Ishikawa (cell line): ENCODE measurements around the gene TTLL13.

Experiments used
- CEBPB ChIP-seq: IDR thresholded peaks from 2 replicates; pipeline ENCODE4 v1.6.1; 2012
- CREB1 ChIP-seq: IDR thresholded peaks from 2 replicates; pipeline ENCODE4 v1.6.1; 2012; ENCODE audit warnings: low read depth
- EGR1 ChIP-seq: IDR thresholded peaks from 2 replicates; pipeline ENCODE4 v1.6.1; 2012
- EP300 ChIP-seq: IDR thresholded peaks from 2 replicates; pipeline ENCODE4 v1.6.1; 2012; ENCODE audit warnings: borderline replicate concordance
- FOXM1 ChIP-seq: IDR thresholded peaks from 2 replicates; pipeline ENCODE4 v1.6.1; 2012; ENCODE audit warnings: low read depth, borderline replicate concordance
- NFIC ChIP-seq: IDR thresholded peaks from 2 replicates; pipeline ENCODE4 v1.6.1; 2012
- RAD21 ChIP-seq: IDR thresholded peaks from 2 replicates; pipeline ENCODE4 v1.6.1; 2012; ENCODE audit warnings: low read depth
- REST ChIP-seq: IDR thresholded peaks from 2 replicates; pipeline ENCODE4 v1.6.1; 2012; ENCODE audit warnings: low read depth, mild to moderate bottlenecking
- TAF1 ChIP-seq: IDR thresholded peaks from 2 replicates; pipeline ENCODE4 v1.6.1; 2012; ENCODE audit warnings: low read depth, mild to moderate bottlenecking
- TCF12 ChIP-seq: IDR thresholded peaks from 2 replicates; pipeline ENCODE4 v1.6.1; 2012; ENCODE audit warnings: low read depth
- TEAD4 ChIP-seq: IDR thresholded peaks from 2 replicates; pipeline ENCODE4 v1.6.1; 2012
- USF1 ChIP-seq: IDR thresholded peaks from 2 replicates; pipeline ENCODE4 v1.6.1; 2012
- YY1 ChIP-seq: IDR thresholded peaks from 2 replicates; pipeline ENCODE4 v1.6.1; 2012; ENCODE audit warnings: low read depth
- ZBTB7A ChIP-seq: IDR thresholded peaks from 2 replicates; pipeline ENCODE4 v1.6.1; 2012; ENCODE audit warnings: low read depth
- TF ChIP-seq, protein P1 (sequence below): IDR thresholded peaks from 2 replicates; pipeline ENCODE4 v1.6.1; 2012

Gene TTLL13

GRCh38 chr15:90248789-90249202, 560 bp upstream of the TTLL13 start:
- TF ChIP-seq FOXM1 = no peak
- TF ChIP-seq CEBPB = no peak
- no peak for TF ChIP-seq USF1
- TF ChIP-seq EP300 = no peak
- no peak for TF ChIP-seq RAD21
- TF ChIP-seq, protein P1, sequence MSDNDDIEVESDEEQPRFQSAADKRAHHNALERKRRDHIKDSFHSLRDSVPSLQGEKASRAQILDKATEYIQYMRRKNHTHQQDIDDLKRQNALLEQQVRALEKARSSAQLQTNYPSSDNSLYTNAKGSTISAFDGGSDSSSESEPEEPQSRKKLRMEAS = no peak

DNA sequence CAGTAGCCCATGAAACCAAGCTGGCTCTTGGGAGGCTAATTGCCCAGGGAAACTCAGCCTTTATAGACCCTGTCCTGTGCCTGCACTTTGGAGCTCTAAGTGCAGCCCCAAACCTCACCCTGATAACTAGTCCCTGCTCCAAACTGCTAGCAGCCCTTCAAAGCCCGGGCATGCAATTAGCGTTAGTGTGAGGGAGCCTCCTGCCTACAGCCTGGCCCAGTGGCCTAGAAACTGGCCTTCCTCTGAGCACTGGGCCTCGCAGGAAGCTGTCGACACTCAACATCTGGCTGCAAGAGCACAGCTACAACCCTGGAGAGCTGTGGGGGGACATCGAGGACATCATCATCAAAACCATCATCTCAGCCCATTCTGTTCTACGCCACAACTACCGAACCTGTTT, 8.4 kb downstream of the TTLL13 start:
- TF ChIP-seq TCF12 (no peak), ZBTB7A (no peak), NFIC (no peak), EP300 (no peak), EGR1 (no peak), TEAD4 (no peak), FOXM1 (no peak), USF1 (no peak)
- TF ChIP-seq, protein P1 = no peak

- TF ChIP-seq EGR1 = no peak
- TF ChIP-seq TEAD4 = no peak
These were observed 10.2 kb downstream of the TTLL13 start for GRCh38 chr15:90259524-90259923.

GRCh38 chr15:90261811-90262210, 12.5 kb downstream of the TTLL13 start:
- TF ChIP-seq TEAD4 = no peak
- TF ChIP-seq EP300 = no peak

DNA sequence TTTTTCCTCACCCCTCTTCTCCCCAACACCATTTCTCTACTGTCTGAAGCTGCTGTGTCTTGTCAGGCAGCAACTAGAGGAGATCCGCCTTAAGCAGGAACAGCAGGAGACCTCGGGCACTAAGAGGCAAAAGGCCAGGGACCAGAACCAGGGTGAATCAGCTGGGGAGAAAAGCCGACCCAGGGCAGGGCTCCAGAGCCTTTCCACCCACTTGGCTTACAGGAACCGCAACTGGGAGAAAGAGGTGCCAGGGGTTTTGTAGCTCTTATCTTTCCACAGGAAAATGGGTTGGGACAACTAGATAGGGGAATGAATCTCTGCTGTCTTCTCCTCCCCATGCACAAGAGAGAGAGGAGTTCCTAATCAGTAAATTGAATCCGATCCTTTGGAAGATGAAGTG, 13.1 kb downstream of the TTLL13 start:
- TF ChIP-seq TAF1 (no peak), EP300 (no peak), TEAD4 (no peak), TCF12 (no peak), CEBPB (no peak), YY1 (no peak), FOXM1 (no peak), REST (no peak), NFIC (no peak), EGR1 (no peak)
- TF ChIP-seq, protein P1 = no peak

GRCh38 chr15:90264671-90265070, 15.3 kb downstream of the TTLL13 start:
- TF ChIP-seq FOXM1 (no peak), TEAD4 (no peak), TAF1 (no peak), CREB1 (no peak), EGR1 (no peak), NFIC (no peak), EP300 (no peak), USF1 (no peak), CEBPB (no peak), REST (no peak), RAD21 (no peak), TCF12 (no peak), YY1 (no peak), ZBTB7A (no peak)
- TF ChIP-seq, protein P1 = no peak
